IMR-90 (cell line): ENCODE data around the gene ZNF407. TPM values are rescaled to one million over a fixed set of nuclear protein-coding genes. Genes with fewer than 3 reads are reported as not detected.

Experiments used
- ATAC-seq: fragments of 200-7000 bp; cut with Tn5 transposase; 2 replicates; pipeline ENCODE4 v1.9.1; 2020; ENCODE audit warnings: low read depth, mild to moderate bottlenecking, moderate library complexity
- BruUV-seq: library from RNA; stranded (reverse); fragments of 400-500 nt; replicated peaks from 2 replicates; lab custom pipeline; 2021; lab: Mats Ljungman, UMichigan
- CTCF ChIA-PET: fragments of 300-600 bp; formaldehyde crosslinking; extraction: SDS; loops from one replicate; lab custom pipeline; 2021; ENCODE audit warnings: antibody characterized with exemption; lab: Yijun Ruan, JAX
- POLR2A ChIA-PET: fragments of 300-600 bp; sonication (Branson Sonifier 250); formaldehyde crosslinking; loops from one replicate; lab custom pipeline; 2022; ENCODE audit warnings: antibody characterized with exemption; ENCODE audit not compliant: unreplicated experiment; lab: Charles Lee
- DNase-seq: peaks from one replicate; pipeline ENCODE4 v3.0.0; 2013
- H2AFZ ChIP-seq: replicated peaks from 2 replicates; pipeline ENCODE3; 2013; ENCODE audit warnings: low read length, mild to moderate bottlenecking; ENCODE audit not compliant: poor library complexity
- H2AK5ac ChIP-seq: 2 replicates; pipeline ENCODE4 v1.6.1; 2013; ENCODE audit warnings: low read depth, low read length, inconsistent platforms
- H2AK9ac ChIP-seq: replicated peaks from 2 replicates; pipeline ENCODE3; 2013; ENCODE audit warnings: mild to moderate bottlenecking, low read depth, low read length, moderate library complexity; ENCODE audit not compliant: poor library complexity
- H2BK120ac ChIP-seq: 2 replicates; pipeline ENCODE4 v1.6.1; 2013; ENCODE audit warnings: low read depth, low read length, inconsistent platforms
- H2BK15ac ChIP-seq: 3 replicates; pipeline ENCODE4 v1.6.1; 2013; ENCODE audit warnings: low read depth, low read length, inconsistent platforms
- H2BK20ac ChIP-seq: 2 replicates; pipeline ENCODE4 v1.6.1; 2013; ENCODE audit warnings: low read depth, mild to moderate bottlenecking, inconsistent platforms, low read length, moderate library complexity
- H2BK5ac ChIP-seq: 2 replicates; pipeline ENCODE4 v1.6.1; 2013; ENCODE audit warnings: mild to moderate bottlenecking, low read depth, low read length, inconsistent platforms; ENCODE audit not compliant: poor library complexity, severe bottlenecking
- H3K14ac ChIP-seq: replicated peaks from 2 replicates; pipeline ENCODE4 v1.6.1; 2013; ENCODE audit warnings: low read depth, low read length, inconsistent platforms
- H3K18ac ChIP-seq: 2 replicates; pipeline ENCODE4 v1.6.1; 2013; ENCODE audit warnings: low read depth, low read length, control low read depth
- H3K23ac ChIP-seq: 2 replicates; pipeline ENCODE4 v1.6.1; 2013; ENCODE audit warnings: low read depth, low read length, inconsistent platforms
- H3K27ac ChIP-seq: 2 replicates; pipeline ENCODE4 v1.5.1; 2013; ENCODE audit warnings: mild to moderate bottlenecking, control low read depth, low read length; ENCODE audit not compliant: insufficient read depth
- H3K27me3 ChIP-seq: 2 replicates; pipeline ENCODE4 v1.6.1; 2013; ENCODE audit warnings: low read length; ENCODE audit not compliant: control insufficient read depth, insufficient read depth
- H3K36me3 ChIP-seq: 2 replicates; pipeline ENCODE4 v1.6.1; 2013; ENCODE audit warnings: low read length, mixed read lengths; ENCODE audit not compliant: control insufficient read depth, insufficient read depth
- H3K4ac ChIP-seq: 2 replicates; pipeline ENCODE4 v1.6.1; 2013; ENCODE audit warnings: low read depth, low read length, inconsistent platforms
- H3K4me1 ChIP-seq: 2 replicates; pipeline ENCODE4 v1.6.1; 2013; ENCODE audit warnings: low read length, mixed read lengths; ENCODE audit not compliant: control insufficient read depth, insufficient read depth
- H3K4me2 ChIP-seq: 2 replicates; pipeline ENCODE4 v1.6.1; 2013; ENCODE audit warnings: low read depth, mild to moderate bottlenecking, control low read depth, low read length, moderate library complexity
- H3K4me3 ChIP-seq: 2 replicates; pipeline ENCODE4 v1.5.1; 2013; ENCODE audit warnings: low read depth, mild to moderate bottlenecking, control low read depth, low read length, moderate library complexity; ENCODE audit not compliant: insufficient read depth
- H3K56ac ChIP-seq: 2 replicates; pipeline ENCODE4 v1.6.1; 2013; ENCODE audit warnings: low read length, inconsistent platforms; ENCODE audit not compliant: insufficient read depth; ENCODE audit errors: extremely low read depth
- H3K79me1 ChIP-seq, 2 experiments: 2 replicates each; pipeline ENCODE4 v1.6.1; 2013; ENCODE audit warnings: low read length in 2 of 2, inconsistent platforms in 1 of 2, low read depth in 1 of 2
- H3K9ac ChIP-seq: 2 replicates; pipeline ENCODE4 v1.6.1; 2013; ENCODE audit warnings: low read depth, low read length, control low read depth
- H3K9me1 ChIP-seq: 2 replicates; pipeline ENCODE4 v1.6.1; 2013; ENCODE audit warnings: low read length, inconsistent platforms; ENCODE audit not compliant: insufficient read depth
- H3K9me3 ChIP-seq: 2 replicates; pipeline ENCODE4 v1.6.1; 2013; ENCODE audit warnings: low read length; ENCODE audit not compliant: control insufficient read depth, insufficient read depth
- H4K20me1 ChIP-seq: 2 replicates; pipeline ENCODE4 v1.6.1; 2013; ENCODE audit warnings: low read length, inconsistent platforms; ENCODE audit not compliant: insufficient read depth
- H4K5ac ChIP-seq: 2 replicates; pipeline ENCODE4 v1.6.1; 2013; ENCODE audit warnings: mild to moderate bottlenecking, low read depth, low read length, control low read depth
- H4K8ac ChIP-seq, 2 experiments: 2 replicates each; pipeline ENCODE4 v1.6.1; 2013; ENCODE audit warnings: low read depth in 2 of 2, low read length in 2 of 2, control low read depth in 1 of 2, inconsistent platforms in 1 of 2
- H4K91ac ChIP-seq: 2 replicates; pipeline ENCODE4 v1.6.1; 2013; ENCODE audit warnings: low read depth, low read length, inconsistent platforms; ENCODE audit not compliant: insufficient read depth
- MXI1 ChIP-seq: IDR thresholded peaks from 2 replicates; pipeline ENCODE4 v1.6.1; 2012; ENCODE audit warnings: low read depth, mild to moderate bottlenecking, low read length, moderate library complexity, borderline replicate concordance
- USF2 ChIP-seq: fragments of 150-350 bp; IDR thresholded peaks from 2 replicates; pipeline ENCODE4 v1.6.1; 2017; ENCODE audit warnings: mild to moderate bottlenecking, antibody characterized with exemption, low read length, low read depth
- WGBS, 2 experiments: methylation state at CpG; one replicate each; pipeline versions ENCODE4 v1.1.5 to v1.1.7; 2013; ENCODE audit warnings: missing lambda C conversion rate in 2 of 2; ENCODE audit not compliant: insufficient read length in 1 of 2; ENCODE audit errors: extremely low coverage in 2 of 2; 5-methylcytosine and 5-hydroxymethylcytosine counted together
- dilution Hi-C: fragments of 300-500 bp; cut with HindIII; formaldehyde crosslinking; loops from one replicate; pipeline ENCODE4 v1.14.3; 2018; ENCODE audit warnings: low sequenced_read_pairs; ENCODE audit not compliant: unreplicated experiment
- in situ Hi-C: fragments of 300-500 bp; cut with MboI; formaldehyde crosslinking; loops from 3 replicates; pipeline ENCODE4 v1.14.3; 2019; ENCODE audit warnings: low sequenced_read_pairs, inconsistent platforms, mixed read lengths
- intact Hi-C: fragments of 100-400 bp; cut with micrococcal nuclease; formaldehyde crosslinking; loops from 2 replicates; pipeline ENCODE4 v1.10.0; 2022
- polyA plus RNA-seq, 3 experiments: library from polyadenylated mRNA; depleted of rRNA; stranded (reverse); fragments of >200 nt; gene quantifications; 2 replicates each; pipeline ENCODE4 v1.2.3, GENCODE V29; 2012; ENCODE audit warnings: low replicate concordance in 1 of 3
- total RNA-seq: library from RNA; depleted of rRNA; stranded (reverse); fragments of >200 nt; gene quantifications from 2 replicates; pipeline ENCODE4 v1.2.3, GENCODE V29; 2012

The ZNF407 gene
- total and polyA plus RNA-seq, 2 of the 4 experiments (the other 2 are of a cell fraction) = 3.1 to 20.1 TPM

GRCh38 chr18:75052475-75052874 is 454.8 kb downstream of the ZNF407 start:
- dilution Hi-C loops = no loop called here
- no peaks in the 10 kb centered on the region for H3K36me3 ChIP-seq
- 92% methylated on average over 11 of the region's 13 CpGs; no CpG with 5 or more reads in 1 of the 2 experiments for WGBS, 2 experiments

More at GRCh38 chr18:75052475-75052874, 454.8 kb downstream of the ZNF407 start:
- H3K9me3 ChIP-seq = no peaks in the 10 kb centered on the region; the same call in 1 of the 2 replicates
- no TSS peak for BruUV-seq
- H3K18ac ChIP-seq = no peak overlapping the region
- no peak overlapping the region for H3K14ac ChIP-seq
- TF ChIP-seq MXI1 = no peak
- no peak for TF ChIP-seq USF2
- no peak overlapping the region for H2AFZ ChIP-seq
- intact Hi-C loops = no loop called here
- no peaks in the 10 kb centered on the region; the same call in 1 of the 2 replicates for H3K4me1 ChIP-seq
- H3K4me2 ChIP-seq = no peak overlapping the region
- no peak overlapping the region for H2BK15ac ChIP-seq
- DNase-seq = no peak
- ATAC-seq = no peak
- ChIA-PET CTCF (interaction anchor here (0.5 kb wide), 1 partner anchor 47 kb away, joined by 3 read pairs; no protein-coding TSS in a partner anchor), POLR2A (no interaction called here)
- in situ Hi-C loops = no loop called here
- H3K4me3 ChIP-seq = no peak overlapping the region
- peaks cover 4% of the 10 kb centered on the region; the same call in 1 of the 2 replicates for H3K9me1 ChIP-seq
- no peak overlapping the region for H2BK120ac ChIP-seq
- H3K27ac ChIP-seq = no peak overlapping the region
- no peak overlapping the region for H3K4ac ChIP-seq
- no peak overlapping the region for H3K56ac ChIP-seq
- no peaks in the 10 kb centered on the region for H4K20me1 ChIP-seq
- no peak overlapping the region for H3K23ac ChIP-seq
- no peaks in the 10 kb centered on the region for H3K27me3 ChIP-seq
- no peak overlapping the region for H3K9ac ChIP-seq
- no peak overlapping the region for H4K5ac ChIP-seq
- no peak overlapping the region for H4K91ac ChIP-seq
- H2BK20ac ChIP-seq = no peak overlapping the region
- H2AK5ac ChIP-seq = no peak overlapping the region
- H4K8ac ChIP-seq = no peak overlapping the region
- no peaks in the 10 kb centered on the region for H3K79me1 ChIP-seq
- H2AK9ac ChIP-seq = no peak overlapping the region
- H2BK5ac ChIP-seq = no peak overlapping the region
